HepG2 (cell line): ENCODE measurements around the gene NGEF. TPM values are rescaled to one million over a fixed set of nuclear protein-coding genes. Genes with fewer than 3 reads are reported as not detected.
A peak's percentile ranks its signal among the peaks of the same experiment; 100 is the strongest.

Source experiments
- ETV5 ChIP-seq: IDR thresholded peaks from 2 replicates; pipeline ENCODE4 v1.6.1; 2018; ENCODE audit warnings: missing biosample characterization, missing genetic modification reagents, inconsistent platforms, borderline replicate concordance
- GTF2F1 ChIP-seq: fragments of 150-350 bp; IDR thresholded peaks from 2 replicates; pipeline ENCODE4 v1.6.1; 2014; ENCODE audit warnings: low read length
- IRF2 ChIP-seq: IDR thresholded peaks from 2 replicates; pipeline ENCODE4 v1.6.1; 2018; ENCODE audit warnings: missing genetic modification reagents, missing compliant biosample characterization
- KLF12 ChIP-seq: sonication (generic); formaldehyde crosslinking; IDR thresholded peaks from 2 replicates; pipeline ENCODE4 v1.4.0; 2020; ENCODE audit warnings: missing genetic modification reagents, borderline replicate concordance
- KLF16 ChIP-seq, 2 experiments: sonication (generic) in 1 of 2; formaldehyde crosslinking in 1 of 2; IDR thresholded peaks; 2 replicates each; pipeline versions ENCODE4 v1.6.1 to v1.8.0; 2016 to 2023; ENCODE audit warnings: missing genetic modification reagents in 2 of 2, missing compliant biosample characterization in 1 of 2
- MNT ChIP-seq: fragments of 450-650 bp; IDR thresholded peaks from 2 replicates; pipeline ENCODE4 v1.6.1; 2016
- NCOA1 ChIP-seq: sonication (generic); formaldehyde crosslinking; IDR thresholded peaks from 2 replicates; pipeline ENCODE4 v1.9.0; 2021; ENCODE audit warnings: missing genetic modification reagents
- NCOA2 ChIP-seq: sonication (generic); formaldehyde crosslinking; IDR thresholded peaks from 2 replicates; pipeline ENCODE4 v1.8.0; 2022; ENCODE audit warnings: inconsistent platforms
- PRPF4 ChIP-seq: fragments of 200-400 bp; formaldehyde crosslinking; IDR thresholded peaks from 2 replicates; pipeline ENCODE4 v1.6.1; 2016; ENCODE audit warnings: low read length, low read depth; ENCODE audit not compliant: poor library complexity, severe bottlenecking
- SP1 ChIP-seq, 2 experiments: fragments of 450-650 bp in 1 of 2; sonication (generic) in 1 of 2; formaldehyde crosslinking in 1 of 2; IDR thresholded peaks; 2 replicates each; pipeline versions ENCODE4 v1.4.0 to v1.6.1; 2016 to 2020; ENCODE audit warnings: missing genetic modification reagents in 1 of 2
- STAT6 ChIP-seq: sonication (generic); formaldehyde crosslinking; IDR thresholded peaks from 2 replicates; pipeline ENCODE4 v1.4.0; 2020; ENCODE audit warnings: missing genetic modification reagents, mild to moderate bottlenecking, borderline replicate concordance
- TBP ChIP-seq: sonication (generic); formaldehyde crosslinking; IDR thresholded peaks from 2 replicates; pipeline ENCODE4 v1.5.0; 2020; ENCODE audit warnings: missing genetic modification reagents
- ZNF142 ChIP-seq: sonication (generic); formaldehyde crosslinking; IDR thresholded peaks from 2 replicates; pipeline ENCODE4 v1.4.0; 2020; ENCODE audit warnings: missing genetic modification reagents
- ZNF280B ChIP-seq: sonication (generic); formaldehyde crosslinking; IDR thresholded peaks from 2 replicates; pipeline ENCODE4 v1.5.0; 2020; ENCODE audit warnings: missing genetic modification reagents, mild to moderate bottlenecking, borderline replicate concordance
- ZNF546 ChIP-seq: sonication (generic); formaldehyde crosslinking; conservative IDR thresholded peaks from 2 replicates; pipeline ENCODE4 v1.8.1; 2023; ENCODE audit warnings: mild to moderate bottlenecking, missing genetic modification reagents
- ZNF691 ChIP-seq: sonication (generic); formaldehyde crosslinking; IDR thresholded peaks from 2 replicates; pipeline ENCODE4 v1.4.0; 2020; ENCODE audit warnings: missing genetic modification reagents, low read depth, mild to moderate bottlenecking, borderline replicate concordance
- polyA plus RNA-seq, 8 experiments: library from polyadenylated mRNA; depleted of rRNA in 3 of 8; stranded (reverse) in 7 of 8; unstranded in 1 of 8; fragments of >200 nt; fragmentation: Illumina TruSeq in 4 of 8; extraction: Trizol in 4 of 8; gene quantifications; 2 replicates each; pipeline versions ENCODE4 v1.2.1 to v1.2.3, GENCODE V29; 2011 to 2016; ENCODE audit warnings: low read depth in 4 of 8, missing spikeins in 1 of 8, mixed read lengths in 1 of 8; ENCODE audit not compliant: insufficient read depth in 1 of 8
- total RNA-seq, 5 experiments: library from RNA; depleted of rRNA; stranded (reverse); fragments of >200 nt; fragmentation: Illumina TruSeq; extraction: Trizol; gene quantifications; 2 replicates each; pipeline ENCODE4 v1.2.3, GENCODE V29; 2016; ENCODE audit warnings: low read depth in 1 of 5

The NGEF gene
- total and polyA plus RNA-seq, 2 of the 13 experiments (the other 11 are each of a cell fraction or from before 2014, with no cell fraction given), result 14.4 to 36.9 TPM

GRCh38 chr2:233035426-233036161 is 22.5 kb upstream of the NGEF start (continued):
- TF ChIP-seq SP1 (IDR thresholded peaks at IDR 0.05) (peak; percentile 47; the same call in 1 of the 2 replicates), SP1 (CRISPR knock-in tag; IDR thresholded peaks at IDR 0.05) (no peak), ZNF280B (CRISPR knock-in tag) (0 out of 2 replicates have a peak, but pooled peaks have one; percentile 37), TBP (CRISPR knock-in tag) (no peak), ZNF691 (CRISPR knock-in tag) (no peak), IRF2 (no peak), ZNF546 (no peak), MNT (peak; percentile 99), STAT6 (CRISPR knock-in tag) (no peak), NCOA1 (no peak), KLF12 (CRISPR knock-in tag) (no peak), KLF16 (CRISPR knock-in tag; IDR thresholded peaks at IDR 0.05) (no peak), NCOA2 (CRISPR knock-in tag) (no peak), ZNF142 (CRISPR knock-in tag) (no peak), GTF2F1 (no peak), ETV5 (CRISPR knock-in tag) (no peak), PRPF4 (no peak)
